HepG2 (cell line): ENCODE data around the gene MARS1. TPM values are rescaled to one million over a fixed set of nuclear protein-coding genes. Genes with fewer than 3 reads are reported as not detected.

Experiments used
- ATF3 ChIP-seq: sonication (generic); formaldehyde crosslinking; IDR thresholded peaks from 2 replicates; pipeline ENCODE4 v1.4.0; 2020; ENCODE audit warnings: missing genetic modification reagents
- CEBPB ChIP-seq: IDR thresholded peaks from 2 replicates; pipeline ENCODE4 v1.6.1; 2011; ENCODE audit warnings: low read depth, low read length, improper control_type of control experiment, borderline replicate concordance
- E2F1 ChIP-seq: sonication (generic); formaldehyde crosslinking; IDR thresholded peaks from 2 replicates; pipeline ENCODE4 v1.5.0; 2020; ENCODE audit warnings: missing genetic modification reagents
- ELF1 ChIP-seq: sonication (generic); formaldehyde crosslinking; IDR thresholded peaks from 2 replicates; pipeline ENCODE4 v1.4.0; 2020; ENCODE audit warnings: missing genetic modification reagents
- EZH2 ChIP-seq: conservative IDR thresholded peaks from 2 replicates; pipeline ENCODE4 v1.6.1; 2012; ENCODE audit warnings: mild to moderate bottlenecking, low read depth, low read length, moderate library complexity
- FOXC1 ChIP-seq: sonication (generic); formaldehyde crosslinking; IDR thresholded peaks from 2 replicates; pipeline ENCODE4 v1.8.0; 2022; ENCODE audit warnings: mild to moderate bottlenecking, missing genetic modification reagents, borderline replicate concordance
- FOXK1 ChIP-seq: sonication (generic); formaldehyde crosslinking; IDR thresholded peaks from 2 replicates; pipeline ENCODE4 v1.4.0; 2020; ENCODE audit warnings: low read depth, missing genetic modification reagents, borderline replicate concordance
- GTF2F1 ChIP-seq: fragments of 150-350 bp; IDR thresholded peaks from 2 replicates; pipeline ENCODE4 v1.6.1; 2014; ENCODE audit warnings: low read length
- HDAC6 ChIP-seq: fragments of 200-600 bp; sonication (generic); IDR thresholded peaks from 2 replicates; pipeline ENCODE4 v1.7.0; 2017; ENCODE audit warnings: mild to moderate bottlenecking, antibody characterized with exemption, low read length, low read depth
- HNRNPL ChIP-seq: fragments of 200-400 bp; formaldehyde crosslinking; IDR thresholded peaks from 2 replicates; pipeline ENCODE4 v1.6.1; 2017; ENCODE audit warnings: mild to moderate bottlenecking, low read depth, low read length
- KLF15 ChIP-seq: sonication (generic); formaldehyde crosslinking; IDR thresholded peaks from 2 replicates; pipeline ENCODE4 v1.8.1; 2023; ENCODE audit warnings: borderline replicate concordance, mild to moderate bottlenecking, inconsistent platforms, missing genetic modification reagents, mixed read lengths
- MAFF ChIP-seq: IDR thresholded peaks from 2 replicates; pipeline ENCODE4 v1.6.1; 2011; ENCODE audit warnings: low read depth, low read length, improper control_type of control experiment
- MAFK ChIP-seq, 2 experiments: IDR thresholded peaks in 1 of 2; conservative IDR thresholded peaks in 1 of 2; 2 replicates each; pipeline ENCODE4 v1.6.1; 2011; ENCODE audit warnings: improper control_type of control experiment in 2 of 2, low read length in 2 of 2
- PRPF4 ChIP-seq: fragments of 200-400 bp; formaldehyde crosslinking; IDR thresholded peaks from 2 replicates; pipeline ENCODE4 v1.6.1; 2016; ENCODE audit warnings: low read length, low read depth; ENCODE audit not compliant: poor library complexity, severe bottlenecking
- RBM22 ChIP-seq: fragments of 200-400 bp; formaldehyde crosslinking; optimal IDR thresholded peaks from 2 replicates; pipeline ENCODE3; 2017; ENCODE audit warnings: mild to moderate bottlenecking, low read length, moderate library complexity
- SMYD3 ChIP-seq: sonication (generic); formaldehyde crosslinking; IDR thresholded peaks from 2 replicates; pipeline ENCODE4 v1.8.1; 2023; ENCODE audit warnings: mild to moderate bottlenecking, missing genetic modification reagents
- SNAPC2 ChIP-seq: sonication (generic); formaldehyde crosslinking; IDR thresholded peaks from 2 replicates; pipeline ENCODE4 v1.8.1; 2022; ENCODE audit warnings: mild to moderate bottlenecking, missing genetic modification reagents
- TCF7 ChIP-seq: sonication (generic); IDR thresholded peaks from 2 replicates; pipeline ENCODE4 v1.6.1; 2016; ENCODE audit warnings: antibody characterized with exemption, low read depth
- TERF1 ChIP-seq: sonication (generic); formaldehyde crosslinking; IDR thresholded peaks from 2 replicates; pipeline ENCODE4 v1.8.0; 2022; ENCODE audit warnings: mild to moderate bottlenecking, missing genetic modification reagents, moderate library complexity
- XBP1 ChIP-seq: sonication (generic); formaldehyde crosslinking; IDR thresholded peaks from 2 replicates; pipeline ENCODE4 v1.5.0; 2020; ENCODE audit warnings: missing genetic modification reagents
- YY1 ChIP-seq: IDR thresholded peaks from 2 replicates; pipeline ENCODE4 v1.6.1; 2011; ENCODE audit warnings: low read length, low read depth, moderate library complexity, mild to moderate bottlenecking; ENCODE audit not compliant: insufficient read depth, insufficient replicate concordance
- ZFYVE20 ChIP-seq: sonication (generic); formaldehyde crosslinking; IDR thresholded peaks from 2 replicates; pipeline ENCODE4 v1.8.0; 2023; ENCODE audit warnings: low read depth, mild to moderate bottlenecking, moderate library complexity, missing genetic modification reagents, borderline replicate concordance
- ZNF160 ChIP-seq: sonication (generic); formaldehyde crosslinking; IDR thresholded peaks from 2 replicates; pipeline ENCODE4 v1.8.0; 2022; ENCODE audit warnings: mild to moderate bottlenecking, inconsistent platforms, missing genetic modification reagents
- ZNF260 ChIP-seq: sonication (generic); formaldehyde crosslinking; IDR thresholded peaks from 2 replicates; pipeline ENCODE4 v1.4.0; 2020; ENCODE audit warnings: missing genetic modification reagents, low read depth, mild to moderate bottlenecking, borderline replicate concordance
- ZNF564 ChIP-seq: sonication (generic); formaldehyde crosslinking; IDR thresholded peaks from 2 replicates; pipeline ENCODE4 v1.8.1; 2023; ENCODE audit warnings: mild to moderate bottlenecking, missing genetic modification reagents
- ZNF589 ChIP-seq: sonication (generic); formaldehyde crosslinking; conservative IDR thresholded peaks from 2 replicates; pipeline ENCODE4 v1.8.0; 2022; ENCODE audit warnings: mild to moderate bottlenecking, moderate library complexity, missing genetic modification reagents
- ZNF724P ChIP-seq: sonication (generic); formaldehyde crosslinking; IDR thresholded peaks from 2 replicates; pipeline ENCODE4 v1.8.0; 2022; ENCODE audit warnings: missing genetic modification reagents, borderline replicate concordance
- ZSCAN25 ChIP-seq: sonication (generic); formaldehyde crosslinking; IDR thresholded peaks from 2 replicates; pipeline ENCODE4 v1.8.0; 2022; ENCODE audit warnings: mild to moderate bottlenecking, missing genetic modification reagents
- polyA plus RNA-seq, 8 experiments: library from polyadenylated mRNA; depleted of rRNA in 3 of 8; stranded (reverse) in 7 of 8; unstranded in 1 of 8; fragments of >200 nt; fragmentation: Illumina TruSeq in 4 of 8; extraction: Trizol in 4 of 8; gene quantifications; 2 replicates each; pipeline versions ENCODE4 v1.2.1 to v1.2.3, GENCODE V29; 2011 to 2016; ENCODE audit warnings: low read depth in 4 of 8, missing spikeins in 1 of 8, mixed read lengths in 1 of 8; ENCODE audit not compliant: insufficient read depth in 1 of 8
- total RNA-seq, 5 experiments: library from RNA; depleted of rRNA; stranded (reverse); fragments of >200 nt; fragmentation: Illumina TruSeq; extraction: Trizol; gene quantifications; 2 replicates each; pipeline ENCODE4 v1.2.3, GENCODE V29; 2016; ENCODE audit warnings: low read depth in 1 of 5
- TF ChIP-seq, protein P1 (sequence below): sonication (generic); formaldehyde crosslinking; IDR thresholded peaks from 2 replicates; pipeline ENCODE4 v1.4.0; 2020; ENCODE audit warnings: missing genetic modification reagents

Gene MARS1
- total and polyA plus RNA-seq, 2 of the 13 experiments (the other 11 are each of a cell fraction or from before 2014, with no cell fraction given), result 115 to 181 TPM

DNA sequence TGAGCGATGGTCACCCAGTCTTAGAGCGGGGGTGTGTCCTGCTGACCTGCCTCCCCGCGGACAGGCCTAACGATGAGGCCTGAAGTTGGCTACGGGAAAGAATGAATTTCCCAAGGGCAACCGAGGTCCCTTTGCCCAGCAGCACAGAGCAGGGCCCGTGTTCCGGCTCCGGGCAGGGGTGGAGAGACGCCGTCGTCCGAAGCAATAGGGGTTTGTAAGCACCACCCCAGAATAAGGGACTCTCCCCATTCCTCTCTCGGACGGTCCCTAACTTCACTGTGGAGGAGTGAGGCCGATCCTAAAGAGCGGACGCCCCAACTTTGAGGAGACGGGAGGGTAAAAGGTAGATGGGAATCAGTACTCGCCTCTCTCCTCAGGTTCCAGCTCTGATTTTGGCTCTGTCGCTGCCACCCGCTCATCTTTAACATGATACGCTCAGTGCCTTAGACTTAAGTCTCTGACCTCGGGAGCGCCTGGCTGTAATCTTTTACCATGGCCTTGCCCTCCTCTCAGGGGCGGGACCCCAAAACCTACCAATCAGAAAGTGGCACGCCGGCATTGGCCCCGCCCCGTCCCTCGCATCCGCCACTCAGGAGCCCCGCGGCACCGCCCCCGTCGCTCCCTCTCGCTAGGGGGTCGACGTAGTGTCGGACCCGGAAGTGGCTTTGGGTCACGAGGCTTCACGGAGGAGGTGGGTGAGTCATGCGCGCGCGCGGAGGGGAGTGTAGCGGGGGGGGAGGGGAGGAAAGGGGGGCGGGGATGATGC, 32.4 kb downstream of the MARS1 start, which contains the start of gene DDIT3 (continued):
- TF ChIP-seq ATF3 (CRISPR knock-in tag) (peak; percentile 90; the same call in 1 of the 2 replicates), ZNF589 (CRISPR knock-in tag) (no peak), ZNF724P (CRISPR knock-in tag) (no peak), ZNF160 (no peak), FOXC1 (CRISPR knock-in tag) (peak; percentile 95), ZNF260 (no peak), ZSCAN25 (no peak), XBP1 (CRISPR knock-in tag) (peak; percentile 93), YY1 (no peak), ZNF564 (CRISPR knock-in tag) (peak; percentile 71; the same call in 1 of the 2 replicates), PRPF4 (no peak), FOXK1 (no peak), EZH2 (no peak), MAFK (conservative IDR thresholded peaks at IDR 0.05 in 1 of 2, IDR thresholded peaks at IDR 0.05 in 1 of 2; ENCODE audit: low read length in 2 of 2) (no peak), MAFF (no peak), TCF7 (no peak), HNRNPL (no peak), TERF1 (CRISPR knock-in tag) (no peak), HDAC6 (no peak), RBM22 (peak; percentile 82), ZFYVE20 (CRISPR knock-in tag) (no peak), ELF1 (CRISPR knock-in tag) (peak; percentile 97), GTF2F1 (peak; percentile 89; the same call in 1 of the 2 replicates), CEBPB (no peak), E2F1 (no peak; the same call in 1 of the 2 replicates), KLF15 (CRISPR knock-in tag) (no peak; the same call in 1 of the 2 replicates), SMYD3 (CRISPR knock-in tag) (no peak), SNAPC2 (CRISPR knock-in tag) (0 out of 2 replicates have a peak, but pooled peaks have one; percentile 11)
- TF ChIP-seq, protein P1, sequence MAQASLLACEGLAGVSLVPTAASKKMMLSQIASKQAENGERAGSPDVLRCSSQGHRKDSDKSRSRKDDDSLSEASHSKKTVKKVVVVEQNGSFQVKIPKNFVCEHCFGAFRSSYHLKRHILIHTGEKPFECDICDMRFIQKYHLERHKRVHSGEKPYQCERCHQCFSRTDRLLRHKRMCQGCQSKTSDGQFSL, result no peak
